ENCODE measurements around the gene CHMP6.

CHMP6 gene

DNA sequence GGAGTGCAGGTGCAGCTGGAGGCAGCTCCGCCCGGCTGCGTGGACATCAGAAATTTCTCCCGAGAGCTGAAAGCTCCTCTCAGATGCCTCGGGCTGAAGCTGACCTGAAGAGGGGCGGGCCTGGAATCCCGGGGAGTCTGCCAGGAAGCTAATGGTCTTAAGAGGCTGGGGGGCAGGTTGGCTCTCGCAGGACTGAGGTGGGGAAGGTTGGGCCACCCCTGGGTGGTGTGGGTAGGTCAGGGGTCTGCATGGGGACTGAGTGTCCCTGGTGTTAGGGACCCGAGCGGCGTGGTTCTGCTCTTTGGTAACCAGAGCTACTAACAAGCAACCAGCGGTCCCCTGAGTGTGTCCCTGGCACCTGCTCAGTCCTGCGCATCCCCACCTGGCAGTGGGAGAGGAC is 3.5 kb downstream of the CHMP6 start:
- no peak for DNase-seq

DNA sequence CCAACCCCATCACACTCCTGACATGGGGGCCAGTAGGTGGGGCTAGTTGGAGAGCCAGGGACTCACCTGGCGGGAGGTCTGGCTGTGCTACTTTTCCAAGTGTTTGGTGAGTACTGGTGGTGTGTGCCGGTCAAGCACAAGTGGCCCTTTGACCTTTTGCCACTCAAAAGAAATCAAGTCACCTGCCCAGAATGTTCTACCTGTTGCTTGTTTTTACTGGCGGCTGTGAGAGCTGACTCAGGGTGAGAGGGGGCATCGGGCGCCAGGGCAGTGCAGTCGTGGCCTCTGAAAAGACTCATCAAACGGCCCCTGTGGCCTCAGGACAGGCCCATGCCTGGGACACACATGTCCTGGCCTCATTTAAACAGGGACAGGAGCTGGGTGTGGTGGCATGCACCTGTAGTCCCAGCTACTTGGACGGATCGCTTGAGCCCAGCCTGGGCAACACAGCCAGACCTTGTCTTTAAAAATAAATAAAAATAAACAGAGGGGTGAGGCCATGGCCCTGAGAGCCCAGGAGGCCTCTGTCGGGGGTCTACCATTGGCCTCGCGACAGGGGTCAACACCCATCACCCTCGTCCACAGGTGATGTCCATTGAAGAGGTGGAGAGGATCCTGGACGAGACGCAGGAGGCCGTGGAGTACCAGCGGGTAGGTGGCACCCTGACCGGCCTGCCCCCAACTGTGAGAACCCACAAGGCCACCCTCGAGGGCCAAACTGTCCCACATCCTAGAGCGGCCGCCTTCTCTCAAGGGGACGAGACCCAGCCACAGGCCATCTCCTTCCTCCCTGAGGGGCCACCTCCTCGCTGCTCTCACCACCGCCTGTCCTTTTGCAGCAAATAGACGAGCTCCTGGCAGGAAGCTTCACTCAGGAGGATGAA is 5.0 kb downstream of the CHMP6 start:
- no peak for DNase-seq

DNA sequence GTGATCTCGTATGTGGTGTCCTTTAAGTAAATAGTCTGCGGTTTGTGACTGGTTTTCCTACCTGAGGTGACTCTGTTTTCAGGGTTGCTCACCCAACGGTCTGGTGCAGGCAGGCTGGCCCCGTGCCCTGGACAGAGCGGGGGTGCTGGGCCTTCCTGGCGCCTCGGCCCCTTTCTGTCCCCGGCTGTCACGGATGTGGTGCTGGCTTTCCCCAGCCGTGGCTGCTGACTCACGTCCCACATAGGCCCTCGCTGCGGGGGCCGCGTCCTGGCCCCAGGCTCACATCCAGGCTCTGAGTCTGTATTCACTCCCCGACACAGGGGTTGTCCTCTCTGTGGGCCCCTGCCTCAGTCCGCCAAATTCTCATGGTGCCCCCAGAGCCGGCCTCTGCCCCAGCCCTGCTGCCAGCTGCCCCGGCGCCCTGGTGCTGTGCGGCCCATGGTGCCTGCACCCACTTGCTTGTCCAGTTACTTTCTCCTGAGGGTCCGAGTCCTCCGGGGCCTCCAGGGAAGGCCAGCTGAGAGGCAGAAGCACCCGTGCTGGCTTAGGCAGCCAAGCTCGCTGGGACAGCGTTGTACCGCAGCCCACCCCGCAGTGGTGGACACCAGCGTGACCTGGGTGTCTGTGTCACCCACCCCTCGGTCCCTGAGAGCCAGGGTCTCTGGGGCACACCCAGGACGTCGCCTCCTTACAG is 5.9 kb downstream of the CHMP6 start:
- DNase-seq, result no peak

DNA sequence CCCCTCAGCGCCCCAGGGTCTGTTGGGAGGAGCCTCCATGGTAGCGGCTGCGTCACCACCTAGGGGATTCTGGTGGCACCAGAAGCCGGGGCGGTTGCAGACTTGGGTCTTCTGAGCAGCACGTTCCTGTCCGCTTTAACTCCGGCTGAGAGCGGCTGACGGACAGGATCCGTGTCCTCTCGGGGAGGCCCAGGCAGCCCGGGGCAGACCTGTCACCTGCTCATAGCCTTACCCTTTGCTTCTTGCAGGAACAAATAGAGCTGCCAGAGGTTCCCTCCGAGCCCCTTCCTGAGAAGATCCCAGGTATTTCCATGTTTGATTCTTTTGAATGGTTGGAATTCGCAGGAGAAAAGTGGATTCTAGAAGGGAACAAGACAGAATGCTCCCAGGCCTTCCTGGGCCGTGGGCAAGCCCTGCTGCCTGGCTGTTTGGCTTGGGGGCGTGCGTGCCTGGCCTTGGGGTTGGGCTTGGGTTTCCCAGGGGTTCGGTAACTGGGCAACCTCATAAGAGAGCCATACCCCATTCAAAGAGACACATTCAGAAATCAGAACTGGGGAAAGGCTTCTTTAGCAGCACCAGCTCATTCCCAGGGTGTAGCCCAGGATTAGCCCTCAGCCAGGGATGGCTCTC is 6.6 kb downstream of the CHMP6 start:
- no peak for DNase-seq

DNA sequence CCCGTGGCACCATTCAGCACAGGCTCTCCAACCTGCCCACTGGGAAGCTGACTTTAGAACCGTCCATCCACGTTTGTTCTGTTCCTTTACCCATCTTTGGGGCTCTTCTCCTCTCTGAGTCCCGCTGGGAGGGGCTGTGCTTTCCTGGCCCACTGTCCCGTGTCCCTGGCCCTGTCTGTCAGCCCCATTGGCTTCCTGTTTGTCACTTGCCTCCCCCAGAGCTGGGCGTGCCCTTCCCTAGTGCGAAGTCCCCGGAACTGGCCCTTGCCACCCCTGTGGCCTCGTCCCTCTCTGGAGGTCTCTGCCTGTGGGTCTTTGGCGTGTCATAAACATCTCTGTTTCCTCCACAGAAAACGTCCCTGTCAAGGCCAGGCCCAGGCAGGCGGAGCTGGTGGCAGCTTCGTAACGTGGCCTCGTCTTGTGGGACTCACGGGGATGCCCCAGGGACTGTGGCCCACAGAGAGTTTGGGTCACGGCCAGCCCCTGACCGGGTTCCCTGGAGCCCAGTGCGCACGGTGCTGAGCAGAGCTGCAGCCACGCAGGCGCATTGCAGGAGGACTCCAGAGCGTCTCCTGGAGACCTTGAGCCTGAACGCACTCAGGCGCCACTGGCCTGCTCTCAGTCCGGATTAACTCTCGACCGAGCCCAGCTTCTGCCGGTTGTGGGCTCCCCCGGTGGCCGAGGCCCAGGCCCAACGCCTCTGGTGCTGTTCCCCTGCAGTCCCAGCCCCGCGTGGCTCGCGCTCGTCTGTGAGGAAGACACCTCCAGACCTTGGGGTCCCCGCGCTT is 7.3 kb downstream of the CHMP6 start:
- DNase-seq, result no peak

DNA sequence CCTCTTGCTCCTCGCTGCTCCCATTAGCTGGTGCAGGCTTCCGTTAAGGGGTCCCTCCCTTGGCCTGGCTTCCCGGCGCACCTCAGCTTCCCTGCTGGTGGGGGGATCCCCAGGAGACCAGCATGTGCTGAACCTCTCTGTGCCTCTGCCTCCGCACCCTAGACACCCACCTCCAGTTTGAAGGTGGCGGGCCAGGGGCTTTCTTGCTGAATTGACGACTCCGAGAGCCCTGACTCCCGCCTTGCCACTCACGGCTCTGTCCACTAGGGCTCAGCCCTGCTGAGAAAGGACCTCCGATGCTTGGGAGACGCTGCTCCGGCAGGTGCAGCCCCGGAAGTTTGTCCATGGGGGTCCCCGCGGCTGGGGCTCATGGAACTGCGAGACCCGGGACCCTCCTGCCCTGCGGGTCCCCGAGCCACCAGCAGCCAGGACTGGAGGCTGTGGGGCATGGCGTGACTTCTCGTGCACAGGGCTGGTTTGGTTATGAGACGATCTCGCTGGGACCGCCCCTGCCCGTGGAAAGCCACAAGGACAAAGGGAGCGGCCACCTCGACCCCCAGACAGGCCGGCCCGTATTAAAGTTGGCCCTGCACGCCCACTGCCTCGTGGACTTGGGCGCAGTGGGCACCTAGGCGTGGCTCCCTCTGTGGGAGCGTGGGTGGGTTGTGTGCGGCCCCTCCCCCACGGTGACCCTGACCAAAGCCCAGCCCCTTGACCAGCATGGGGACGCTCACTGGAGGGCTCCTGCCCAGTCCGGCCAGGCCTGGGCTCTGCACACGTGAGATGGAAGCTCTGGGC is 8.1 kb downstream of the CHMP6 start:
- DNase-seq, result no peak

DNA sequence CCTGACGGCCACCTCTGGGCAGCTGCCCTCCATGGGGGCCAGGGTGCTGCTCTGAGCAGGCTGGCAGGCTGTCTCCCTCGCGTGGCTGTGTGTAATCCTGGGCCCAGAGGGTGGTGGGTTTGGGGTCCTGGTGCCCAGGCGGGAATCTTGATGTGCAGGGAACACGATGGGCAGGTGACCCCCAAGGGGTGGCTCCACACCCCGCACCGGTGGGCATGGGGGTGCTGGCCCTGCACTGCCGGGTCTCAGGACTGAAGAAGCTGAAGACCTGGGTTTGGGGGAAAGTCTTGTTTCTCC is 8.6 kb downstream of the CHMP6 start:
- no peak for DNase-seq

DNA sequence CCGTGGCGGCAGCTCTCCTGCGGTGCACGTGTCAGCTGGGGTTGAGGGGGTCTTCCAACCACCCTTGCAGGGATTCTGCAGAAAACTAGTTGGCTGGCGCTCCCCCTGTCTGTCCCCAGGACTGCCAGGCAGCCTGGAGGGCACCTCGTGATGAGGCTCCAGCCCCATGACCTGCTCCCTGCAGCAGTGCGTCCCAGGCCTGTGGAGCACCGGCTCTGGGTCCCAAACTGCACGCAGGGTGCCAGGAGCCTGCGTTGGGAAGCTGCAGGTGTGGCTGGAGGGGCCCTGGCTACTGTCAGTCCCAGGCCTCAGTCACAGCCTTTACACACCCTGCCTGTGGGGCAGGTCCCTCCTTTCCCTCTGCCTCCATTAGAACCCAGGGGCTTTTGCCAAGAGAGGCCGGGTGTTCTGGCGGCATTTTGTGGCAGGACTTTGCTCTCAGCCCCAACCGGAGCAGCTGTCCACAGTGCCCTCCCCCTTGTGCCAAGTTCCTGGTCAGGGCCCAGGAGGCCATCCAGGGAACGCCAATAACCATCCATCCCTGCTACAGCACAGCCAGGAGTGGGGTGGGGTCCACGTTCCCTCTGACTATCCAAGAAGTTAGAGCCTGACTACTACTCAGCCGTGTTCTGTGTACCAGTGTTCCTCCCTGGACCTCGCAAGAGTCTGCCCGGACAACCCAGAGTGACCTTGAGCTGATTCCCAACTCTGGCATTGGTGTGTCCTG is 9.2 kb downstream of the CHMP6 start:
- no peak for DNase-seq

DNA sequence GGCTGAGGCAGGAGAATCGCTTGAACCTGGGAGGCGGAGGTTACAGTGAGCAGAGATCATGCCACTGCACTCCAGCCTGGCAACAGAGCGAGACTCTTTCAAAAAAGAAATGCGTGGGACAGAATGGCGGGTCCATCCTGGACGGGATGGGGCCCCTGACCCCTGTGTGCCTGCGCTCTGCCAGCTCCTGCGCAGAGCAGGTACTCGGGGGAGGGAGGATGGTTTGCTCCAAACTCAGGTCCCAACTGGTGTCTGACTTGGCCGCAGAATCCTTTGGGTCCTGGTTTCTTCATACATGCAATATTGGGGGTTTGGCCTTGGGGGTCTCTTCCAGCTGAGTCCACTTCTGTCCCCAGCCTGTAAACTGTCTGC is 10.4 kb downstream of the CHMP6 start:
- no peak for DNase-seq

DNA sequence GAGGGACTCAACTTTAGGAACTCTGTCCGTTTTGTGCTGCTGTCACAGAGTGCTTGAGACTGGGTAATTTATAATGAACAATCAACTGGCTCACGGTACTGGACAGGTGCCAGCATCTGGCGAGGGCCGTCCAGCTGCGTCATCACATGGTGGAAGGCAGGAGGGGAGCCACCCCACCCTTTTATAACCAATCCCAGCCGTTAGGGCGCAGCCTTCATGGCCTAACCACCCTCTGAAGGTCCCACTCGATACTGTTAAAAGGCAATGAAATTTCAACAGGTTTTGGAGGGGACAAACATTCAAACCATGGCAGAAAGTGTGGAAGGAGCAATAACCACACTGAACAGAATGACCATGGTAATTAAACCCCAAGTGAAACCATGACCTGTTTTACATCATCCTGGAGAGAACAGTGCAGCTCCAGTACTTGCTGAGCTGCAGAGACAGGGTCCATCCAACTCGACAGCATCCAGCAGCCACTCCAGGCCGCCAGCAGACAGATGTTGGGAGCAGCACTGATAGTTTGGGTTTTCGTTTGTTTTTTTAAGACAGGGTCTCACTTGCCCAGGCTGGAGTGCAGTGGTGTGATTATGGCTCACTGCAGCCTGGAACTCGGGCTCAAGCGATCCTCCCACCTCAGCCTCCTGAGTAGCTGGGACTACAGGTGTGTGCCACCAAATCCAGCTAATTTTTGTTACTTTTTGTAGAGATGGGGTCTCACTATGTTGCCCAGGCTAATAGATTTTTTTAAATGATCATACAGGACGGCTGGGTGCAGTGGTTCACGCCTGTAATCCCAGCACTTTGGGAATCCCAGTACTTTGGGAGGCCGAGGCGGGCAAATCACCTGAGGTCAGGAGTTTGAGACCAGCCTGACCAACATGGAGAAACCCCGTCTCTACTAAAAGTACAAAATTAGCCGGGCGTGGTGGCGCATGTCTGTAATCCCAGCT is 11.0 kb downstream of the CHMP6 start:
- DNase-seq, result no peak

DNA sequence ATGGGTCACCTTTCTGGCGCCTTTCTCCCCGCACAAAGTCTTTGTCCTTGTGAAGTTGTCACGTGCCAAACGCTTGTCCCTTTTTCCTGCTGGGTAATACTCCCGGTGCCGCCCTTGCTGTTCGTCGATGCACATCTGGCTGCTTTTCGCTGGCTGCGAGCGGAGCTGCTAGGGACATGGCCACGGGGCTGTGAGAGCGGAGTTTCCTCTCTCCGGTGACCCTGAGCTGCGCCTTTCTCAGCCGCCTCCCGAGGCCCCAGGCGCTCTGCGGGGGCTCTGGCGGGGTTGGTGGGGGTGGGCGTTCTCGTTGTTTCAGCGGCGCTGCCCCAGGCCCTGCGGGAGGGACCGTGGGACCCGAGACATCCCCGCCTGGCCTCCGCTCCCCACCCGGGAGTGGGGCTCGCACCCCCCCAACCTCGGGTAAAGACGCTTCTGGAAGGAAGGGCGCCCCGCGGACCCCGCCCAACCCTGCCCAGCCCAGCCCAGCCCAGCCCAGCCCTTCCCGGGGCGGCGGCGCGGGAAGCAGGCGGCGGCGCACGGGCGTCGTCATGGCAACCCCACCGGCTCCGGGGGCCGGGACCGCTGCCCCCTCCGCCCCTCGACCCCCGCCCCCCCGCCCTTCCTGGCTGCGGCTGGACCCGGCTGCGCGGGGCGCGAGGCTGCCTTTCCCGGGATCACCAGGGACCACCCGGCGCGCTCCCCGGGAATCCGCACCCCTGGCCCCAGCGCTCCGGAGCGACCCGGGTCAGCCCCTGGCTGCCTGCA is 12.3 kb downstream of the CHMP6 start:
- DNase-seq, result no peak

DNA sequence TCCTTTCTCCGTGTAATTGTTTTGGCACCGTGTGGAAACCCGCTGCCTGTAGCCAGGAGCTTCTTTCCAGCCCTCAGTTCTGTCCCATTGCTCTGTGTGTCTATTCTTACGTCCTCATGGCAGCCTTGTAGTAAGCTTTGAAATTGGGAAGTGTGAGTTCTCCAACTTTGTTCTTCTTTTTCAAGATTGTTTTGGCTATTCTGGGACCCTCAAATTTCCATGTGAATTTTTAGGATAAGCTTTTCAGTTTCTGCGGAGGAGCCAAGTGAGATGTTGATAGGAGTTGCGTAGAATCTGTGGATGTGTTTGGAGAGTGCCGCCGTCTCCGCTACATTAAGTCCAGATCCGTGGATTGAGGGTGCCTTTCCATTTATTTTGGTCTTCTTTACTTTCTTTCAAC is 15.2 kb downstream of the CHMP6 start:
- no peak for DNase-seq

DNA sequence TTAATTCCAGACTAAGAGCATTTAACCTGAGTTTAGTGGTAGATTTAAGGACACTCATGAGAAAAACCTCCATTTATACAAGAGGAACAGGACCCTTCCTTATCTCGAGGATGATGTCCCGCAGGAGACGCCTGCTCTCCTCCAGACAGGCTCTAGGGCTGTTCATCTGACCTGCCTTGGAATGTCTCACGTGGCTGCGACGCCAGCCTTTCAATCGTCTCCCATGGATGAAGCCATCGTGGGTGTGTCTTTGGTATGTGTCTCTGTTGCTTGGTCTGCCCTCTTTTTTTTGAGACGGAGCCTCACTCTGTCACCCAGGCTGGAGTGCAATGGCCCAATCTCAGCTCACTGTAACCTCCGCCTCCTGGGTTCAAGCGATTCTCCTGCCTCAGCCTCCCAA is 16.5 kb downstream of the CHMP6 start:
- DNase-seq, result no peak

DNA sequence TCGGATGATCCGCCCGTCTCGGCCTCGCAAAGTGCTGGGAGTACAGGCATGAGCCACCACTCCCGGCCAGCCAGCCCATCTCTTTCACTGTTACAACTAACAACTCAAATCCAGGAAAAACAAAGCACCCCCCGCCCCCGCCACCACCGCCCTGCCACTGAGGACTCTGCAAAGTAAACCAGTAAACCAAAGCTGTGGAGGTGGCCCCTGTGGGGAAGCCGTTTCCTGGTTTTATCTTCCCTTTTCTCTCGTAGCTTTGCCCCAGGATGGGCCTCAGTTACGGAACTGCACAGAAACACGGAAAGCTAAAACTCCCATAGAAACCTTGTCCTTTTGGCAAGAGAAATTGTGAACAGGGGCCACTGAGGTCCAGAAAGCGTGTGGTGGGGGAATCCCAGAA is 17.5 kb downstream of the CHMP6 start:
- DNase-seq, result peak; percentile 48

DNA sequence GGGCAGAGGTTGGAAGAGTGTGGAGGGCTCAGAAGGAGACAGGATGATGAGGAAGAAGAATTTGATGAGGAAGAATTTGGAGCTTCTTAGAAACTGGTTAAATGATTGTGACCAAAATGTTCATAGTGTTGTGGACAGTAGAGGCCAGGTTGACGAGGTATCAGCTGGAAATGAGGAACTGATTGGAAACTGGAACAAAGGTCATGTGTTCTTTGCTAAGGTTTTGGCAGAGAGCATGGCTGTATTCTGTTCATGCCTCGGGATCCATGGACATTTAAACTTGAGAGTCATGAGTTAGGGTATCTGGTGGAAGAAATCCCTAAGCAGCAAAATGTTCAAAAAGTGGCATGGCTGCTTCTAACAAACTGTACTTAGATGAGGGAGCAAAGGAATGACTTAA is 19.3 kb downstream of the CHMP6 start:
- DNase-seq, result no peak

DNA sequence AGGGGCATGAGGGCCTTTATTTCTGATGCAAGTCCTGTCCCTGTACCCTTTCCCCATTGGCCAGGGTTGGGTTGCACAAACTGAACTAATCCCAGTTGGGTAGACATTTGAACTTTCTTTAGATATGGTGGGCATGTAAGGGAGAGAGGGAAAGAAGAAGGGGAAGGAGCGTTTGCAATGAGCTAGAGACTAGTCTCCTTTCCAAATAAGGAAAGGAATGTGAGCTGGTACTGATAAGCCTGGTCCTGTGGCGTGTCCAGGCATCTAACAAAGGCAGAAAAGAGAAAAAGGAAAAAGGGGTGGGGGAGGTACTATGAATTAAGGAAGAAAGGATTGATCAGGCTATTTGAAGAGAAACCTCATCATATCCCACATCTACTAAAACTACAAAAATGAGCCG is 20.3 kb downstream of the CHMP6 start:
- DNase-seq, result no peak

DNA sequence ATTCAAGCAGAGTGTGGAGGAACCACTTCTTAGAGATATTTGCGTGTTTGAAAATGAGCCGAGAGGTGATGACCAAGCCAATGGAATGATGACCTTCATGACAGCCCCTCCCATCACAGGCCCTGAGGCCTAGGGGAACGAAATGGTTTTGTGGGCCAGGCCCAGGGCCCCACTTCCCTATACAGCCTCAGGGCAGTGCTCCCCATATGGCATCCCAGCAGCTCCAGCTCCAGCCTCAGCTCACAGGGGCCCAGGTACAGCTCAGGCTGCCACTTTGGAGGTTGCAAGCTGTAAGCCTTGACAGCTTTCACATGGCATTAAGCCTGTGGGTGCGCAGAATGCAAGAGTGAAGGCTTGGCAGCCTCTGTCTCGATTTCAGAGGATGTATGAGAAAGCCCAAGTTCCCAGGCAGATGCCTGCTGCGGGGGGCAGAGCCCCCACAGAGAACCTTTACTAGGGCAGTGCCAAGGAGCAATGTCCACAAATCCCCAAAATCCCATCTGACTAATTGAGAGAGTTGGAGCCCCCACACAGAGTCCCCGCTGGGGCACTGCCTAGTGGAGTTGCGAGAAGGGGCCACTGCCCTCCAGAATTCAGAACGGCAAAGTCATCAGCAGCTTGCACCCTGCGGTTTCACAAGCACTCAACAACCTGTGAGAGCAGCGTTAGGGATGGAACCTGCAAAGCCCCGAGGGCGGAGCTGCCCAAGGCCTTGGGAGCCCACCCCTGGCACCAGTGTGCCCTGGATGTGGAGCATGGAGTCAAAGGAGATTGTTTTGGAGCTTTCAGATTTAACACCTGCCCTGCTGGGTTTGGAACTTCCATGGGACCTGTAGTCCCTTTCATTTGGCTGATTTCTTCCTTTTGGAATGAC is 21.2 kb downstream of the CHMP6 start:
- no peak for DNase-seq

DNA sequence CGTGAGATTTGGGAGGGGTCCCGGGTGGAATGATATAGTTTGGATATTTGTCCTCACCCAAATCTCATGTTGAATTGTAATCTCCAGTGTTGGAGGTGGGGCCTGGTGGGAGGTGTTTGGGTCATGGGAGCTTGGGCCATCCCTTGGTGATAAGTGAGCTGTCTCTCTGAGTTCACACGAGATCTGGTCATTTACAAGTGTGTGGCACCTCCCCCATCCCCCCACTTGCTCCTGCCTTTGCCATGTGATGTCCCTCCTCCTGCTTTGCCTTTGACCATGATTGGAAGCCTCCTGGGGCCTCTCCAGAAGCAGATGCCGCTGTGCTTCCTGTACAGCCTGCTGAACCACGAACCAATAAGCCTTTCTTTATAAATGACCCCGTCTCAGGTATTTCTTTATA is 22.0 kb downstream of the CHMP6 start:
- DNase-seq, result no peak

DNA sequence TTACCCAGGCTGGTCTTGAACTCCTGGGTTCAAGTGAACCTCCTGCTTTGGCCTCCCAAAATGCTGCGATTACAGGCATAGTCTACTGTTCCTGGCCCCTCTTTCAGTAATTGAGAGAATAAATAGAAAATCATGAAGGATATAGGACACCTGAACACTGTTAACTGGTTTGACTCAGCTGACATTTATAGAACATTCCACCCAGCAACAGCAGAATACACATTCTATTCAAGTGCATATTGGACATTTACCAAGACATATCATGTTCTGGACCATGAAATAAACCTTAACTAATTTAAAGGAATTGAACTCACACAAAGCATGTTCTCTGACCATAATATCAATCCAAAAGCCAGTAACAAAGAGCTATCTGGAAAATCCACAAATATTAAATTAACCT is 23.5 kb downstream of the CHMP6 start:
- no peak for DNase-seq

Data from inflammatory macrophage treated with lipopolysaccharide for 4 hours (primary cell).